HFF-Myc (cell line): ENCODE results near the gene IMMP2L.
"Not testable (repeated sequence)": the region's sequence is repeated elsewhere in the genome, so short reads cannot be mapped to it uniquely, and the experiment has no call there.

Experiments used
- DNase-seq: peaks from one replicate; pipeline ENCODE4 v3.0.0-alpha.2; 2011; ENCODE audit warnings: low read depth; ENCODE audit errors: extremely low read depth
- H3K4me3 ChIP-seq: replicated peaks from 2 replicates; pipeline ENCODE4 v1.5.1; 2011; ENCODE audit warnings: low read depth, mild to moderate bottlenecking, control low read depth, low read length
- TF ChIP-seq, protein P1 (sequence below): IDR thresholded peaks from 2 replicates; pipeline ENCODE4 v1.5.1; 2012; ENCODE audit warnings: mild to moderate bottlenecking, low read depth, low read length, control low read depth; ENCODE audit errors: missing control alignments

Gene IMMP2L

DNA sequence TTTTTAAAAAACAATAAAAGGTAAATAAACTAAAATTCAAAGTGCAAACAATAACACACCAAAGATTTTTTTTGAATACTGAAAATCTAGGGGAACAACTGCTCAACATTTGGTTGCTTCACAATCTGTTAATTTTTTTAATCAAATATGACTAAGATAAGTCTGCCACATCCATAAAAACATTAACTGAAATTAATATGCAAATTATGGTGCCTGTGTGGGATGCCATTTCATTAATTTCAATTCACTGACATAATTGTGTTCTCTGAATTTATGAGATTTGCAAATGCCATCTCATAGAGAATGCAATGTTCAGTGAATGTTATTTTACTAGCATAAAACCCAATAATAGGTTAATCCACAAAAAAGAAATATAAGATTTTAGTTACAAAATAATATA, 237.5 kb downstream of the IMMP2L start:
- H3K4me3 ChIP-seq = no peak overlapping the region
- no peak for DNase-seq
- TF ChIP-seq, protein P1, sequence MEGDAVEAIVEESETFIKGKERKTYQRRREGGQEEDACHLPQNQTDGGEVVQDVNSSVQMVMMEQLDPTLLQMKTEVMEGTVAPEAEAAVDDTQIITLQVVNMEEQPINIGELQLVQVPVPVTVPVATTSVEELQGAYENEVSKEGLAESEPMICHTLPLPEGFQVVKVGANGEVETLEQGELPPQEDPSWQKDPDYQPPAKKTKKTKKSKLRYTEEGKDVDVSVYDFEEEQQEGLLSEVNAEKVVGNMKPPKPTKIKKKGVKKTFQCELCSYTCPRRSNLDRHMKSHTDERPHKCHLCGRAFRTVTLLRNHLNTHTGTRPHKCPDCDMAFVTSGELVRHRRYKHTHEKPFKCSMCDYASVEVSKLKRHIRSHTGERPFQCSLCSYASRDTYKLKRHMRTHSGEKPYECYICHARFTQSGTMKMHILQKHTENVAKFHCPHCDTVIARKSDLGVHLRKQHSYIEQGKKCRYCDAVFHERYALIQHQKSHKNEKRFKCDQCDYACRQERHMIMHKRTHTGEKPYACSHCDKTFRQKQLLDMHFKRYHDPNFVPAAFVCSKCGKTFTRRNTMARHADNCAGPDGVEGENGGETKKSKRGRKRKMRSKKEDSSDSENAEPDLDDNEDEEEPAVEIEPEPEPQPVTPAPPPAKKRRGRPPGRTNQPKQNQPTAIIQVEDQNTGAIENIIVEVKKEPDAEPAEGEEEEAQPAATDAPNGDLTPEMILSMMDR = no peak

DNA sequence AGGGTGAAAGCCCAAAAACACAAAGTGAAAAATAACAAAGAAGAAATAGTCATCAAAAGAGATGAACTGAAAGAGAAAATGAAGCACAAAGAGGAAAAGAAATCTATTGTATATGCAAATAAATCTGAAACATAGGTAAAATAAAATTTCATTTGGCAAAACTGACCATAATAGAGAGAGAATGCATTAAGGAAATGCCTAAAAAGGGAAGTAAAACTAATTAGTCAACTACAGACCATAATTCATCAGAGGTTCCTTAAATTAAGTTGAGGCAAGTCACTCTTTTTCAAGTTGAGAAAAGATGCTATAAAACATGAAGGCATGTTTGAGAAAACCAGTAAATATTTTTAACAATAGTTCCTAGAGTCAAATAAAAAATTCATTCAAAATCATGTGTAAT, 238.1 kb downstream of the IMMP2L start:
- H3K4me3 ChIP-seq = no peak overlapping the region
- DNase-seq = no peak
- TF ChIP-seq, protein P1 = no peak

DNA sequence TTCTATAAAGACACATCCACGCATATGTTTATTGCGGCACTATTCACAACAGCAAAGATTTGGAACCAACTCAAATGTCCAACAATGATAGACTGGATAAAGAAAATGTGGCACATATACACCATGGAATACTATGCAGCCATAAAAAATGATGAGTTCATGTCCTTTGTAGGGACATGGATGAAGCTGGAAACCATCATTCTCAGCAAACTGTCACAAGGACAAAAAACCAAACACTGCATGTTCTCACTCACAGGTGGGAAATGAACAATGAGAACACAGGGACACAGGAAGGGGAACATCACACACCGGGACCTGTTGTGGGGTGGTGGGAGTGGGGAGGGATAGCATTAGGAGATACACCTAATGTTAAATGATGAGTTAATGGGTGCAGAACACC, 238.6 kb downstream of the IMMP2L start:
- DNase-seq, H3K4me3 ChIP-seq: not testable (repeated sequence)

DNA sequence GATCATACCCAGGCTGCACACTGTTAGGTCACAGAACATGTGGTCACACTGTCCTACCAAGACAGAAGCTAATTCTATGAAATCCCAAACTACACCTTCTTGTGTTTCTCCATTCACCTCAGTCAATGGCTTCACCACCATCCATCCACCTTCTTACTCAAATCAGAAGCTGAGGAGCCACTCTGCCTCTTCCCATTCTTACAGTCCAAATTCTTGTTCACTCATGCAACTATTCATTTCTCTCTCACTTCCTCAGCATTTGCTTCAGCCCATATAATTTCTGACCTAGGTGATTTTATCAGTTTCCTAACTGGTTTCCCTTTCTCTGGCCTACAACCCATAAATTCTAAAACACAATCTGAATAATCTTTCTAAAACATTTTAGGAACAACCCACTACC, 242.2 kb downstream of the IMMP2L start:
- DNase-seq = no peak
- no peak overlapping the region for H3K4me3 ChIP-seq
- TF ChIP-seq, protein P1 = no peak

DNA sequence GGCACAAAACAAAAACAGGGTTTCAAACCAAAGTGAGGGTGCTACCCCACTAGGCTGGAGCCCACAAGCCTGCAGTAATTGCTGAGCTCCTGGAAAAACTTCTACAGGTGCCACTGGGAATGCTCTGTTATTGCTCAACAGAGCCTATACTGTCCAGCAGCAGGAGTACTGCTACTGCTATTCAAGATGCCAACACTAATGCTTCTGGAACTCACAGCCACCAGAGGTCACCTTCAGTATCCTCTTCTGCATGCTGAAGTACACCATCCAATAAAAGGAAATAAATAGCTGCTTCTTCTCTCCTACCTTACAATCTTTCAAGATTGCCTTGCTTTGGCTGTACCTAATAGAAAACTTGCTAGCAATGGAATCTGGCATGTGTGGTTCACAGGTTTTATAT, 249.3 kb downstream of the IMMP2L start:
- H3K4me3 ChIP-seq = no peak overlapping the region
- peak; percentile 1 for DNase-seq
- TF ChIP-seq, protein P1 = no peak

DNA sequence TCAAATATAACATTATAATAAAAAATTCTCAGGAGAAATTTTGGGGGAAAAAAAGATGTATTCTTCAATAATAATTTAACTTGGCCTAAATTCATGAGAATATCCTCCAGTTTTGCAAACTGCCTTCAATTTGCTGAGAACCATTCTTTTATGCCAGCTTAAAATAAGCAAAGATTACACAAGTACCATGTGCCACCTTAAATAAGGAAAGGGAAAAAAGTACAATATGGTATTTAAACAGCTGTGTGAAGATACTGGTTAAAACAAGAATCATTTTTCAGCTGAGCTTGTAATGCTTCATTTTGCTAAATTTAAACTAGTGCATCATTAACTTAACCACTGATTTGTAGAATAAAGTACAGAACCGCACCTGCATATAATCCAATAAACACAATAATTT, 253.6 kb downstream of the IMMP2L start:
- DNase-seq = no peak
- no peak overlapping the region for H3K4me3 ChIP-seq
- TF ChIP-seq, protein P1 = no peak

DNA sequence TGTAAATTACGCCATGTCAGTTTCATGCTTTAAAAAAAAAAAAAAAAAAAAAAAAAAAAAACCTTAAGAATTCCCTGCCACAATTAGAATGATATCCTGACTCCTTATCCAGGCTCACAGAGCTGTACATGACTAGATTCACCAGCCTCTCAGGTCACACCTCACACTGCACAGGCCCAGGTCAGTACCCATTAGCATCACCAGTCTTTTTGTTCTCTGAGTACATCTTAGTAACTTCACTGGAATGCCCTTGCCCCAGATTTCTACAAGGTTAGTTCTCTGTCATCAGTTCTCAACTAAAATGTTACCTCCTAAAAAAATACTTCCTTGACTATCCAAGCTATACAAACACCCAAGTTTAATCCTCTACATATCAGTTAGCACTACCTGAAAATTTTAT, 260.4 kb downstream of the IMMP2L start:
- DNase-seq = no peak
- H3K4me3 ChIP-seq = no peak overlapping the region
- TF ChIP-seq, protein P1 = no peak
